MG63 (cell line): Measurements from ENCODE around the gene SENP8. TPM values are rescaled to one million over a fixed set of nuclear protein-coding genes. Genes with fewer than 3 reads are reported as not detected.
A peak's percentile ranks its signal among the peaks of the same experiment; 100 is the strongest.

Experiments
- DNase-seq: peaks from one replicate; pipeline ENCODE4 v3.0.0-alpha.2; 2020
- H3K27me3 ChIP-seq: fragments of 250-450 bp; sonication (Bioruptor Pico); 2 replicates; pipeline ENCODE4 v1.5.1; 2020; ENCODE audit warnings: mild to moderate bottlenecking, moderate library complexity
- H3K36me3 ChIP-seq: fragments of 250-450 bp; sonication (Bioruptor Pico); 2 replicates; pipeline ENCODE4 v1.5.1; 2020; ENCODE audit warnings: mild to moderate bottlenecking, moderate library complexity
- H3K4me3 ChIP-seq: fragments of 250-450 bp; sonication (Bioruptor Pico); 2 replicates; pipeline ENCODE4 v1.5.1; 2020; ENCODE audit warnings: mild to moderate bottlenecking, moderate library complexity
- H3K9me3 ChIP-seq: fragments of 250-450 bp; sonication (Bioruptor Pico); 2 replicates; pipeline ENCODE4 v1.5.1; 2020; ENCODE audit warnings: mild to moderate bottlenecking, moderate library complexity
- total RNA-seq: library from RNA; depleted of rRNA; stranded (reverse); fragments of >200 nt; shearing (Covaris generic); gene quantifications from 2 replicates; pipeline ENCODE4 v1.2.3, GENCODE V29; 2014; ENCODE audit warnings: low replicate concordance; rRNA removed

The SENP8 gene
- total RNA-seq, 1 experiment from 2014 or later, result 1.7 TPM

DNA sequence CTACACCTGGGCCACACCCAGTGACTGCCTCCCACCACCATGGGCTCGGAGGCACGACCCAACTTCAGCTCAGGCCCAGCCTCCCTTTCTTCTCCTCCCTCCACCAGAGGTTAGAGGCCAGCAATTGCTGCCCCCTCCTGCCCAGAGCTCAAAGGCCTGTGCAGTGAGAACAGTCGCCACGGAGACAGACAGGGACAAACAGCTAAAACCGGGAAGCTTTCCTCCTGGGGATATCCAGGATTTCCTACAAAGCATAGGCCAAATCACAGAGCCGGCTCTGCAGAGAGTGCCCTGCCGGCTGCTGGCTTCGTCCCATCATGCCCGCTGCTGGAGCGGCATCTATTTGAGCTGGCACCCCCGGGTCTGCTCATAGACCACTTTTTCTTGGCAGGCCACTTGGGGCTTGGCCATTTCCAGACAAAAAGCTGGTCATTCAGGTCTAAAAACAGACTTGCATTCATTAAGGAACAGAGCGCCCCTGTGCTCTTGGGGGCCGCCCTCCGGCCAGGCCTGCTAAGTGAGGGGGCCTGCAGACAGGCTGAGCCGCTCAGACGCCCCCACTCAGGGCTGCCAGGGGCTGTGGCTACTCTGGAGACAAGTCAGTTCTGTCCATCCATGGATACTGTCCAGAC, 61.9 kb downstream of the SENP8 start:
- Histone ChIP-seq H3K9me3 (no peaks in the 10 kb centered on the region), H3K4me3 (no peak overlapping the region), H3K36me3 (no peaks in the 10 kb centered on the region), H3K27me3 (no peaks in the 10 kb centered on the region)
- no peak for DNase-seq

DNA sequence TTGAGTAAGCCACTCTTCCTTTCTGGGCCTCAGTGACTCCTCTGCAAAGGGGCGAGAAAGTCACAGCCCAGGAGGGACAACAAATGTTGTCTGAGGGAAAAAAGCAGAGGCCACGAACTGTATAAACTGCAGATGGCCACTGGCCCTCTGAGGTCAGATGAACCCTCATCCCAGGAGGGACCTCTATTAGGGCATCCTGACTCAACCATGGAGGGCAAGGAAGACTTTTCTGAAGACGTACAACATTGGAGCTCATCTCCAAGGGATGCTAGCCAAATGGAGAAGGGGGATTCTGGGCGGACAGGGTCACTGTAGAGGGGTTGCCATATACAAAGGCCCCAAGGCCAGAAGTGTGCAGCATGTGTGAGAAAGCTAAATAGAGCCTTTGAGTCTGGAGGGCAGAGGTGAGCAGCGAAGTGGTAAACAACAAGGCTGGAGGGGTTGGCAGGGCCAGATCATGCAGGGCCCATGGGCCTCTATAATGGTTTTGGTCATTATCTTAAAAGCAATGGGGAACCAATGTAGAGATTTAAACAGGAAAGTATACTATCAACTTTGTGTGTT, 62.6 kb downstream of the SENP8 start:
- Histone ChIP-seq H3K27me3 (no peaks in the 10 kb centered on the region; the same call in 1 of the 2 replicates), H3K9me3 (no peaks in the 10 kb centered on the region), H3K36me3 (no peaks in the 10 kb centered on the region), H3K4me3 (no peak overlapping the region)
- DNase-seq, result no peak

DNA sequence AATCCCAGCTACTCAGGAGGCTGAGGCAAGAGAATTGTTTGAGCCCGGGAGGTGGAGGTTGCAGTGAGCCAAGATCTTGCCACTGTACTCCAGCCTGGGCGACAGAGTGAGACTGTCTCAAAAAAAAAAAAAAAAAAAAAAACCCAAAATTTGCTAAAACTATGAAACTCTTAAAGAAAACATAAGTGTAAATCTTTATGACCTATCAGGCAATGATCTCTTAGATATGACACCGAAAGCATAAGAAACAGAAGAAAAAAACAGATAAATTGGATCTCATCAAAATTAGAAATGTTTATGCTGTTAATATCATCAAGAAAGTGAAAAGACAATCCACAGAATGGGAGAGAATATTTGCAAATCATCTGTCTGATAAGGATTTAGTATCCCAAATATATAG, 64.0 kb downstream of the SENP8 start:
- no peaks in the 10 kb centered on the region for H3K9me3 ChIP-seq
- no peak for DNase-seq
- no peak overlapping the region for H3K4me3 ChIP-seq
- H3K36me3 ChIP-seq, result no peaks in the 10 kb centered on the region
- no peaks in the 10 kb centered on the region; the same call in 1 of the 2 replicates for H3K27me3 ChIP-seq

DNA sequence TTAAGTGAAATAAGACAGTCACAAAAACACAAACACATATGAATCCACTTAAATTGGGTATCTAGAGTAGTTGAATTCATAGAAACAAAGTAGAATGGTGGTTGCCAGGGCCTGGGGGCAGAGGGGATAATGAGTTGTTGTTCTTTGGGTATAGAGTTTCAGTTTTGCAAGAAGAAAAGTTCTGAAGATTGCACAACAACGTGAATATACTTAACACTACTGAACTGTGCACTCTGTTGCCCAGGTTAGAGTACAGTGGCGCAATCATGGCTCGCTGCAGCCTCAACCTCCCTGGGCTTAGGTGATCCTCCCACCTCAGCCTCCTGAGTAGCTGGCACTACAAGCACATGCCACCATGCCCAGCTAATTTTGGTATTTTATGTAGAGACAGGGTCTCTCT, 64.5 kb downstream of the SENP8 start:
- no peaks in the 10 kb centered on the region for H3K36me3 ChIP-seq
- no peaks in the 10 kb centered on the region; the same call in 1 of the 2 replicates for H3K27me3 ChIP-seq
- DNase-seq, result no peak
- H3K4me3 ChIP-seq, result no peak overlapping the region
- no peaks in the 10 kb centered on the region for H3K9me3 ChIP-seq

DNA sequence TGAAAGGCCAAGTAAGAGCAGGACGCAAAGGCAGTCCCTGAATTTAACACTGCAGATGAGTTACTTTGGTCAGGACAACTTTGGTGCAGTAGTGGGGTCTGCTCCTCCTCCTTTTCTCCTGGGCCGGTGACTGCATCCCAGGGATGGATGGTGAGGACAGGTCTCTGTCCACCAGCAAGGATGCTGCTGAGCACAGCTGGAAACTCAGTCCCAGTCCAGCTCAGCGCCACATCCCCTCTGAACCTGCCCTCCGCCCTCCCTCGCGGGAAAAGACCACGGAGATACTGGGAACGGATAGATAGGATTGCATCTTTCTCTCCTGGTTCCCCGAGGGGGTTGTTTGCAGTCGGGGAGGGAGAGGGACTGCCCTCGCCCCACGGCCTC, 65.6 kb downstream of the SENP8 start:
- Histone ChIP-seq H3K4me3 (peak overlapping the region; percentile 29), H3K9me3 (no peaks in the 10 kb centered on the region), H3K27me3 (no peaks in the 10 kb centered on the region; the same call in 1 of the 2 replicates), H3K36me3 (no peaks in the 10 kb centered on the region)
- no peak for DNase-seq

DNA sequence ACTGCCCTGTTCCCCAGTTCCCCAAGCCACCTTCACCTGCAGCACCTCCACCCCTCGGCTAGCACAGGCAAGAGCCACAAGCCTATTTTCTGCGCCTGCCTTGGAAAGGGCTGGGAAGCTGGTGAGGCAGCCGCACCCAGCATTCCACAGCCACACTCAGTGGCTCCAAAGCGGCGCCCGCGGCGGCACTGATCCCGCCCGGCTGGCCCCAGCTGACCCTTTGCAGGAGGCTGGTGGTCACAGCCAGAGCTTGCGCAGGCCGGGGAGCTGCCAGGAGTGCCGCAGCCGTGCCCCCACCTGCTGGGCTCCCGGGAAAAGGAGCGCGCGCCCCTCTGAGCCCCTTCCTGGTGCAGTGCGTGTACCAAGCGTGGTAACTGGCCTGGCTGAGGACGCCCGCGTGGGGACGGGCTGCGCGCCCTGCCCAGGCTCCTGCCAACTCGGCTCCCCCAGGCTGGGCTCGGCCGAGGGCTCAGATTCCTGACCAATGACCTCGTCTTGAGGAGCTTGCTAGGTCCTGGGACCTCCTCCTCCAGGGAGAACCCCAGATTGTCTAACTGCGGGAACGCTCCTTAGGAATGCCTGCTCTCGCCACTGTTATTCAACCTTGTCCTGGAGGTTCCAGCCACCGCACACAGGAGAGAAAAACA, 66.1 kb downstream of the SENP8 start:
- Histone ChIP-seq H3K9me3 (no peaks in the 10 kb centered on the region), H3K36me3 (no peaks in the 10 kb centered on the region), H3K27me3 (no peaks in the 10 kb centered on the region; the same call in 1 of the 2 replicates), H3K4me3 (peak overlapping the region; percentile 29)
- peak; percentile 72 for DNase-seq

- H3K9me3 ChIP-seq, result no peaks in the 10 kb centered on the region; the same call in 1 of the 2 replicates
- DNase-seq, result no peak
- no peak overlapping the region for H3K4me3 ChIP-seq
- no peaks in the 10 kb centered on the region; the same call in 1 of the 2 replicates for H3K27me3 ChIP-seq
- H3K36me3 ChIP-seq, result no peaks in the 10 kb centered on the region
Measured at GRCh38 chr15:72189250-72189902, 71.2 kb downstream of the SENP8 start.

- no peaks in the 10 kb centered on the region; the same call in 1 of the 2 replicates for H3K9me3 ChIP-seq
- no peaks in the 10 kb centered on the region for H3K36me3 ChIP-seq
- no peak overlapping the region for H3K4me3 ChIP-seq
- no peaks in the 10 kb centered on the region for H3K27me3 ChIP-seq
- no peak for DNase-seq
Measured at GRCh38 chr15:72192416-72192815, 74.2 kb downstream of the SENP8 start.

Other genes starting within 250 kb of the SENP8 start
- gene MYO9A, start 253 bp upstream of the SENP8 start, total RNA-seq, result 21.1 and 22.6 TPM in 2 replicates
- gene GRAMD2A, start 79.4 kb downstream of the SENP8 start, total RNA-seq, result not detected in 2 replicates
- gene PKM, start 112.8 kb downstream of the SENP8 start, total RNA-seq, result 3,484 and 3,839 TPM in 2 replicates
- 16.3 and 28.4 TPM in 2 replicates for gene PARP6, start 154.2 kb downstream of the SENP8 start, total RNA-seq
- gene CELF6, start 201.8 kb downstream of the SENP8 start, total RNA-seq, result 1.1 TPM in 1 of 2 replicates, not detected in the other